H9 (cell line): ENCODE measurements around the gene FAM174B. TPM values are rescaled to one million over a fixed set of nuclear protein-coding genes. Genes with fewer than 3 reads are reported as not detected.

Experiments
- DNase-seq: peaks from one replicate; pipeline ENCODE4 v3.0.0-alpha.2; 2017
- H2AFZ ChIP-seq: one replicate; pipeline ENCODE4 v1.6.1; 2013; ENCODE audit warnings: mild to moderate bottlenecking, low read length, control low read depth, moderate library complexity
- H2AK5ac ChIP-seq: 2 replicates; pipeline ENCODE4 v1.6.1; 2013; ENCODE audit warnings: low read length, control low read depth, mixed read lengths; ENCODE audit not compliant: insufficient read length
- H2BK120ac ChIP-seq: one replicate; pipeline ENCODE4 v1.6.1; 2013; ENCODE audit warnings: low read depth, mild to moderate bottlenecking, low read length, control low read depth, inconsistent platforms; ENCODE audit not compliant: poor library complexity, severe bottlenecking
- H2BK12ac ChIP-seq: 2 replicates; pipeline ENCODE4 v1.6.1; 2013; ENCODE audit warnings: low read length, control low read depth, mixed read lengths, low read depth; ENCODE audit not compliant: insufficient read length
- H2BK15ac ChIP-seq: 2 replicates; pipeline ENCODE4 v1.6.1; 2013; ENCODE audit warnings: low read depth, low read length, control low read depth
- H2BK20ac ChIP-seq: one replicate; pipeline ENCODE4 v1.6.1; 2013; ENCODE audit warnings: low read depth, mild to moderate bottlenecking, low read length, control low read depth, inconsistent platforms; ENCODE audit not compliant: poor library complexity, severe bottlenecking
- H2BK5ac ChIP-seq: 2 replicates; pipeline ENCODE4 v1.6.1; 2013; ENCODE audit warnings: low read length, control low read depth, mixed read lengths; ENCODE audit not compliant: insufficient read length
- H3K14ac ChIP-seq: 2 replicates; pipeline ENCODE4 v1.6.1; 2013; ENCODE audit warnings: low read length, control low read depth; ENCODE audit not compliant: insufficient read depth
- H3K18ac ChIP-seq: 2 replicates; pipeline ENCODE4 v1.6.1; 2013; ENCODE audit warnings: low read depth, mild to moderate bottlenecking, mixed read lengths, low read length, control low read depth; ENCODE audit not compliant: insufficient read length
- H3K23ac ChIP-seq: 2 replicates; pipeline ENCODE4 v1.6.1; 2013; ENCODE audit warnings: low read length, control low read depth, mixed read lengths, low read depth; ENCODE audit not compliant: insufficient read length
- H3K23me2 ChIP-seq: 2 replicates; pipeline ENCODE4 v1.6.1; 2013; ENCODE audit warnings: low read depth, mild to moderate bottlenecking, mixed read lengths, low read length, control low read depth; ENCODE audit not compliant: insufficient read length, poor library complexity, severe bottlenecking
- H3K27ac ChIP-seq: 2 replicates; pipeline ENCODE4 v1.5.1; 2013; ENCODE audit warnings: low read length, control low read depth, mixed read lengths, low read depth; ENCODE audit not compliant: insufficient read length
- H3K27me3 ChIP-seq: 2 replicates; pipeline ENCODE4 v1.6.1; 2013; ENCODE audit warnings: low read length, control low read depth, inconsistent platforms; ENCODE audit not compliant: insufficient read depth
- H3K4ac ChIP-seq: 2 replicates; pipeline ENCODE4 v1.6.1; 2013; ENCODE audit warnings: low read depth, mild to moderate bottlenecking, control low read depth, inconsistent platforms, low read length, moderate library complexity
- H3K4me1 ChIP-seq: 2 replicates; pipeline ENCODE4 v1.6.1; 2013; ENCODE audit warnings: low read length, control low read depth, inconsistent platforms; ENCODE audit not compliant: insufficient read depth
- H3K4me2 ChIP-seq: 2 replicates; pipeline ENCODE4 v1.6.1; 2013; ENCODE audit warnings: low read length, control low read depth, mixed read lengths; ENCODE audit not compliant: insufficient read length, insufficient read depth
- H3K56ac ChIP-seq: 2 replicates; pipeline ENCODE4 v1.6.1; 2013; ENCODE audit warnings: low read depth, mild to moderate bottlenecking, mixed read lengths, low read length, control low read depth; ENCODE audit not compliant: insufficient read length
- H3K79me1 ChIP-seq: 2 replicates; pipeline ENCODE4 v1.6.1; 2013; ENCODE audit warnings: low read depth, mild to moderate bottlenecking, moderate library complexity, low read length, control low read depth, inconsistent platforms; ENCODE audit not compliant: insufficient read depth, poor library complexity, severe bottlenecking
- H3K79me2 ChIP-seq: 2 replicates; pipeline ENCODE4 v1.6.1; 2013; ENCODE audit warnings: low read length, control low read depth, inconsistent platforms; ENCODE audit not compliant: insufficient read depth
- H3K9ac ChIP-seq: 2 replicates; pipeline ENCODE4 v1.6.1; 2013; ENCODE audit warnings: low read length, control low read depth, mixed read lengths; ENCODE audit not compliant: insufficient read length; ENCODE audit errors: extremely low read depth
- H3K9me3 ChIP-seq: one replicate; pipeline ENCODE4 v1.6.1; 2013; ENCODE audit warnings: low read depth, low read length, inconsistent platforms; ENCODE audit not compliant: control insufficient read depth
- H3T11ph ChIP-seq: one replicate; pipeline ENCODE4 v1.6.1; 2013; ENCODE audit warnings: mild to moderate bottlenecking, low read length, control low read depth, inconsistent platforms
- H4K20me1 ChIP-seq: one replicate; pipeline ENCODE4 v1.6.1; 2013; ENCODE audit not compliant: control insufficient read depth, insufficient read length, insufficient read depth
- H4K5ac ChIP-seq: 2 replicates; pipeline ENCODE4 v1.6.1; 2013; ENCODE audit warnings: low read depth, mild to moderate bottlenecking, mixed read lengths, low read length, control low read depth; ENCODE audit not compliant: insufficient read length
- H4K8ac ChIP-seq: replicated peaks from 2 replicates; pipeline ENCODE4 v1.6.1; 2013; ENCODE audit warnings: low read length, control low read depth, mixed read lengths, low read depth; ENCODE audit not compliant: insufficient read length
- H4K91ac ChIP-seq: 2 replicates; pipeline ENCODE4 v1.6.1; 2013; ENCODE audit warnings: low read depth, mild to moderate bottlenecking, moderate library complexity, mixed read lengths, low read length, control low read depth; ENCODE audit not compliant: insufficient read length
- H3K27ac Mint-ChIP-seq, 3 experiments: 2 replicates in 2 of 3; 3 replicates in 1 of 3; pipeline ENCODE4 v1.8.0; 2020 to 2021; ENCODE audit warnings: mixed read lengths in 3 of 3, mild to moderate bottlenecking in 1 of 3, moderate library complexity in 1 of 3
- H3K27me3 Mint-ChIP-seq: 2 replicates; pipeline ENCODE4 v1.8.0; 2021; ENCODE audit warnings: low read depth, mild to moderate bottlenecking, moderate library complexity, mixed read lengths
- H3K36me3 Mint-ChIP-seq, 3 experiments: 2 replicates in 2 of 3; 3 replicates in 1 of 3; pipeline ENCODE4 v1.8.0; 2020 to 2021; ENCODE audit warnings: low read depth in 3 of 3, mixed read lengths in 3 of 3; ENCODE audit not compliant: insufficient read depth in 1 of 3
- H3K4me1 Mint-ChIP-seq, 2 experiments: 2 replicates each; pipeline ENCODE4 v1.8.0; 2020; ENCODE audit warnings: mixed read lengths in 2 of 2
- H3K4me3 Mint-ChIP-seq, 2 experiments: 2 replicates in 1 of 2; 3 replicates in 1 of 2; pipeline ENCODE4 v1.8.0; 2020 to 2021; ENCODE audit warnings: mild to moderate bottlenecking in 2 of 2, mixed read lengths in 2 of 2, moderate library complexity in 1 of 2
- H3K9me3 Mint-ChIP-seq, 2 experiments: 2 replicates in 1 of 2; 3 replicates in 1 of 2; pipeline ENCODE4 v1.8.0; 2020; ENCODE audit warnings: mild to moderate bottlenecking in 2 of 2, mixed read lengths in 2 of 2, moderate library complexity in 1 of 2
- CTCF ChIP-seq: fragments of 200-600 bp; sonication (generic); conservative IDR thresholded peaks from 3 replicates; pipeline ENCODE4 v1.8.0; 2021; ENCODE audit warnings: antibody characterized with exemption, mild to moderate bottlenecking
- WGBS: extraction: QIAGEN DNeasy Blood & Tissue Kit; methylation state at CpG from one replicate; pipeline ENCODE4 v1.1.7; 2013; ENCODE audit warnings: missing lambda C conversion rate, low lambda C conversion rate, mixed read lengths; ENCODE audit not compliant: insufficient read length; ENCODE audit errors: extremely low coverage; 5-methylcytosine and 5-hydroxymethylcytosine counted together
- total RNA-seq: library from RNA; stranded (reverse); gene quantifications from 2 replicates; pipeline ENCODE4 v1.2.1, GENCODE V29; 2021

FAM174B gene
- total RNA-seq, 1 experiment from 2014 or later, result 38.0 TPM

DNA sequence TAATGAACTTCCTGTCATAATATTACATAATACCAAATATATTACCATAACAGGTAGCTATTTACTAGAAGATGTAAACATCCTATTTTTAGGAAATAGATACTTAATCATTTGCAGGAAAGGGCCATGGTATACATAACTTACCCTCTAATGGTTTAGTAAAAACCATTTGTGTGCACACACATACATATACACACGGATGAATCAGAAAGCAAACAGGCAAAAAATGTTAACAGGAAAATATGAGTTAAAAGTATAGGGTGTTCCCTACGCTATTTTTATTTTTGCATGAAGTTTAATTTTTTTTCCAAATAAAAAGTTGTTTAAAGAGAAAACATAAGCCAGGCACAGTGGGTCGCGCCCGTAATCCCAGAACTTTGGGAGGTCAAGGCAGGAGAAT lies 34.6 kb downstream of the FAM174B start:
- no peak overlapping the region; a peak in 1 of 7 replicates for H3K27ac Mint-ChIP-seq
- no peak overlapping the region for H3K9ac ChIP-seq
- no peaks in the 10 kb centered on the region for H3K27me3 Mint-ChIP-seq
- no peak overlapping the region for H2BK12ac ChIP-seq
- H4K5ac ChIP-seq, result no peak overlapping the region
- H3K4me3 Mint-ChIP-seq, result no peak overlapping the region
- H4K20me1 ChIP-seq, result no peaks in the 10 kb centered on the region
- no peak overlapping the region for H2BK20ac ChIP-seq
- H3K27ac ChIP-seq, result no peak overlapping the region
- peaks cover 38 to 40% of the 10 kb centered on the region in 2 experiments for H3K4me1 Mint-ChIP-seq
- peaks cover 0 to 19% (median 4%) of the 10 kb centered on the region in 3 experiments; a peak in 3 of 7 replicates for H3K36me3 Mint-ChIP-seq
- H3K23me2 ChIP-seq, result no peaks in the 10 kb centered on the region
- H3K9me3 ChIP-seq, result no peaks in the 10 kb centered on the region
- H3K27me3 ChIP-seq, result no peaks in the 10 kb centered on the region
- H3K56ac ChIP-seq, result no peak overlapping the region
- no peak overlapping the region for H4K91ac ChIP-seq
- no peak overlapping the region for H3K23ac ChIP-seq
- no peak for DNase-seq
- H2BK15ac ChIP-seq, result no peak overlapping the region
- no peaks in the 10 kb centered on the region for H3K79me2 ChIP-seq
- no peak overlapping the region for H4K8ac ChIP-seq
- no peak for TF ChIP-seq CTCF
- no peak overlapping the region for H2AK5ac ChIP-seq
- H2BK120ac ChIP-seq, result no peak overlapping the region
- no peak overlapping the region for H3K14ac ChIP-seq
- H3K79me1 ChIP-seq, result no peaks in the 10 kb centered on the region
- peaks cover 3% of the 10 kb centered on the region; the same call in 1 of the 2 replicates for H3K4me1 ChIP-seq
- no peak overlapping the region for H2BK5ac ChIP-seq
- H3K18ac ChIP-seq, result no peak overlapping the region
- H2AFZ ChIP-seq, result no peak overlapping the region
- no peak overlapping the region for H3K4ac ChIP-seq
- H3K9me3 Mint-ChIP-seq, result no peaks in the 10 kb centered on the region; a peak in 1 of 5 replicates
- no peak overlapping the region for H3K4me2 ChIP-seq
- H3T11ph ChIP-seq, result no peak overlapping the region
- no CpG with 5 or more reads among the region's 5 CpGs for WGBS
